ES-I3 (cell line): ENCODE results near the gene BTG2.

Experiments used
- H3K36me3 ChIP-seq: 2 replicates; pipeline ENCODE4 v1.6.1; 2013; ENCODE audit warnings: mild to moderate bottlenecking, low read length, control low read depth, moderate library complexity; ENCODE audit not compliant: insufficient read depth
- H3K4me1 ChIP-seq: 2 replicates; pipeline ENCODE4 v1.6.1; 2013; ENCODE audit warnings: mild to moderate bottlenecking, control low read depth, low read length; ENCODE audit not compliant: insufficient read depth
- H3K9ac ChIP-seq: 2 replicates; pipeline ENCODE4 v1.6.1; 2013; ENCODE audit warnings: low read depth, mild to moderate bottlenecking, low read length, moderate library complexity
- H3K9me3 ChIP-seq: 2 replicates; pipeline ENCODE4 v1.6.1; 2013; ENCODE audit warnings: mild to moderate bottlenecking, low read length, moderate library complexity; ENCODE audit not compliant: control insufficient read depth, insufficient read depth

BTG2 gene

DNA sequence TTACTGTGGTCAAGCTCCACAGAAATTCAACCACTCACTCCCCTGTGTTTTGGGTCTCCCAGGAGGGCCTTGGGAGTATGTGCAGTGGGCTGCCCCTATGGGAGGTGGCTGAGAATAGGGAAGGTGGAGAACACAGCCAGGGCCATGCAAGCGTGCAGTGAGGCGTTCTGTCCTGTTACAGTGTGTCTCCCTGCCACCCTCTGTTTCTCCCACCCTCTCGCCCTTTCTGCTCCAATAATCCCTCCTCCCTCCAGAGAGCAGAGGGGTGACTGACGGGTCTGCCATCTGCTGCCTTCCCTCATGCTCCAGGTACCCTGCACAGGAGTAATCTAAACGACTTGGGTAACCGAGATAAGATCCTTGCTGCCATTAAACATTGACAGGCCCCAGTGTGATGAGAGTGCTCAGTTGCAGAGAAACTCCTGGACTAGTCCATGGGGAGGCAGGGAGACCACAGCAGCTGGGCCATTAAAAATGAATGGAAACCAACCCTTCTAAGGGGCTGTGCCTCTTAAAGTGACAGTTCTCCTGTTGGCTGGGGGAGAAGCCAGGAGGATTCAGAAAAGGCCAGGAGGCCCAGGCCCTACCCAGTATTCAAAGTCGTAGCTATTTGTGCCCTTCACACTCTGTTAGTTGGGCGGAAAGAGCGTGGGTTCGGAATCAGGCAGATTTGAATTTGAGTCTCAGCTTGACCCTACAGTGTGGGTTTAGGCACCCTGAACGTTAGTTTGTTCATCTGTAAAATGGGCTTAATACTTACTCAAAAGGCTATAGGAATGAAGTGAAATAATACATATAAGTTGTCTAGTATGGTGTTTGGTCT is 22.4 kb upstream of the BTG2 start:
- peaks cover 24% of the 10 kb centered on the region; the same call in 1 of the 2 replicates for H3K4me1 ChIP-seq
- H3K36me3 ChIP-seq, result no peaks in the 10 kb centered on the region
- no peaks in the 10 kb centered on the region for H3K9me3 ChIP-seq
- H3K9ac ChIP-seq, result no peak overlapping the region

DNA sequence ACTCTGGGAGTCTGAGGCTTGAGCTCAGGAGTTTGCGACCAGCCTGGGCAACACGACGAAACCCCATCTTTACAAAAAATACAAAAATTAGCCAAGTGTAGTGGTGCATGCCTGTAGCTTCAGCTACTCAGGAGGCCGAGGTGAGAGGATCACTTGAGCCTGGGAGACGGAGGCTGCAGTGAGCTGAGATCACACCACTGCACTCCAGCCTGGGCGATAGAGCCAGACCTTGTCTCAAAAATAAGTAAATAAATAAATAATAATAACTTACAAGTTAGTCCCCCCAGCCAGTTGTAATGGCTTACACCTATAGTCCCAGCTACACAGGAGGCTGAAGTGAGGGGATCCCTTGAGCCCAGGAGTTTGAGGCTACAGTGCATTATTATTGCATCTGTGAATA is 21.7 kb upstream of the BTG2 start:
- Histone ChIP-seq H3K4me1 (peaks cover 23% of the 10 kb centered on the region; the same call in 1 of the 2 replicates), H3K9ac (no peak overlapping the region)

DNA sequence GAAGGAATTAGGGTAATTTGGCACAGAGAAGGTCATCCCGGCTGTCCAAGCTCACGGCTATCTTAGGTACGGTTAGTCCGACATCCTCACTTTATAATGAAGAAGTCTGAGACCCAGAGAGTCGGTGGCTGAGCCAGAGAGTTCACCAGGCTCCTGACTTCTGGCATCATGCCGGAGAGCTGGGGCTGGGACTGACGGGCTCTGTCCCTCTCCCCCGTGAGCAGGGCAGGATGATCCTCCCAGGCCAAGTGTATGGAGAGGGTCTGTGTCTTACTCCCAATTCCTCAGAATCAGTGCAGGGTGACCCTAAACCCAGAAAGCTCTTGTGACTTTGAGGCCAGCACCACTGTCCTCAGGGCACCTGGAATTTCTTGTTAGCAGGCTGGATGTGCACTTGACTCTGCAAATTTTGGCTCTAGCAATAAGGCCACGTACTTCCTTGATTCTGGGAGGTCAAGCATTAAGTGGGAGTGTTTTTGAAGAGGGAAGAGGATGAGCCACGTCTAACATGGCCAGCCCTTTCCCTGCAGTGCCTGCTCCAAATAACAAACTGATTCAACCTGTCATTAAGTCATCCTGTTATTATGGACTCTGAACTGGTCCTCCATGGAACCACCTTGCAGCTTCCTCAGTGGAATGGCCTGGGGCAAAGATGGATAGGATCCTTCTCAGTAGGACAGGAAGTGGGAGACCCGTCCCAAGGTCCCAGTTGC is 20.8 kb upstream of the BTG2 start:
- H3K9ac ChIP-seq, result no peak overlapping the region
- peaks cover 24% of the 10 kb centered on the region for H3K4me1 ChIP-seq
- H3K36me3 ChIP-seq, result no peaks in the 10 kb centered on the region
- no peaks in the 10 kb centered on the region for H3K9me3 ChIP-seq

More for the DNA sequence above, 21.7 kb upstream of the BTG2 start:
- Histone ChIP-seq H3K36me3 (no peaks in the 10 kb centered on the region), H3K9me3 (no peaks in the 10 kb centered on the region)

DNA sequence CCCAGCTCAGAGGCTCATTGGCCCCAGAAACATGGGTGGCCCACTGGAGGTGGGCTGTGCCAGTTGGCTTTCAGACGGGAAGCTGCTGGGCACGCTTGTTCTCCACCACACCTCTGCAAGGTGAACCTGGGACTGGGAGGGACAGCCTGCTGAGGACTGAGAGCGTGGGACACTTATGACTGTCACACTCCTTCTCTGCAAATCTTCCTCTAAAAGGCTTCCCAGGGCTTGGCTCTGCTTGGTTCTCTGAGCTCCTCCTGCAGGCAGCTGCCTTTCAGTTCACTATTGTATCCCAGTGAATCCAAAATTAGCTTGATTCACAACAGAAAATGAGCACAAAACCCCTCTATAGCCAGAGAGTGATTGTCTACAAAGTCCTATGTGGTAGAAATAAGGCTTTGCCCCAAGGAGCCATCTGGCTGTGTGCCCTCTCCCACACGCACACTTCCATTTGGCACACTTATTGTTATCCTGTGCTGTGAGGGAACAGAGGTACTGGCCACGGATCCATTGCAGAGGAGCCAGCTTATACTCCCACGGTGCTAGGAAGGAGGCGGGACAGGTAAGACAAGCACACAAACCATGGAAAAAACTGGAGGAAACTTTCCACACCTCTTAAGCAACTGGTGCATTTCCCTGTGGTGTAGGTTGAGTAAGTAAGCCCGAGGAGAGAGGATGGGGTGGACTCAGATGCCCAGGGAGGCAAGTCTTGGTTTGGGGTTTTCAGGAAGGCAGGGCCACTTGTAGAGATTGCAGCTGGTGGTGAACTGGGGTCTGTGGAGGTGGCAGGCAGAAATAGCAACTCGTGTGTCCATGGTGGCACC is 18.9 kb upstream of the BTG2 start:
- peaks cover 38% of the 10 kb centered on the region for H3K4me1 ChIP-seq
- H3K9ac ChIP-seq, result no peak overlapping the region
- no peaks in the 10 kb centered on the region for H3K36me3 ChIP-seq
- H3K9me3 ChIP-seq, result no peaks in the 10 kb centered on the region

DNA sequence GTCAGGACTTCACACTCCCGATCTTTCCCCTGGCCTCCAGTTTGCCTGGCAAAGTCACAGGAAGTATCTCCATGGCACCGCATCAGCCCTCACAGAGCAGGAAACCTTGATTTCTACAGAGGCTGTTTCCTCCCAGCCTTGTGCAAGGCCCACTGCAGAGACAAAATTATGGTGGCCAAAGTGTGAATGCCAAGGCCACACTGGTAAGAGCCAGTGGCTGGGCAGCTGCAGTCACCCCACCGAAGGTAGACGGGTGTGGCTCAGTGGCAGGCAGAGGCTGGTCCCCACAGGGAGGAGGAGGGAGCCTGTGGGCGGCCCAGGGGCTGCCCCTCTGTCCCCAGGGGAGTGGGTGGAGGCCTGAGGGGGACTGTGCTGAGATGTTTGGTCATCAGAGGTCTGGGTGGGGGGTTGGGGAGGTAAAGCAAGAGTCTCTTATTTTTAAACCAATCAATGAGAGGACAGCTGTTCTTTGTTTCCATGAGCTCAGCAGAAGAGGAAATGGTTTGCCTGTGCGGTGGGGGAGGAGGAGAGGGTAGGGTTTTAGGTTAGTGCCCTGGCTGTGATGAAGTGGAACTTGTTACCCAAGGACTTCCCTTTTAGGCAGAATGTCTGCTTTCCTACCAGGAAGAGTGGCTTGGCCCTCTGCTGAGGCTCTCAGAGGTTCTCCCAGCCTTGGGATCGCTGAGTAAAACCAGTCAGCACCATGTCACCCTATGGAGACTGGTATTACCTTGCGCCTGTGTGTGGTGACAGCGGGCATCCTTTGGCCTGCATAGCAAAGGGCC is 18.0 kb upstream of the BTG2 start:
- peaks cover 40% of the 10 kb centered on the region for H3K4me1 ChIP-seq
- no peak overlapping the region for H3K9ac ChIP-seq
- no peaks in the 10 kb centered on the region for H3K9me3 ChIP-seq
- H3K36me3 ChIP-seq, result no peaks in the 10 kb centered on the region

DNA sequence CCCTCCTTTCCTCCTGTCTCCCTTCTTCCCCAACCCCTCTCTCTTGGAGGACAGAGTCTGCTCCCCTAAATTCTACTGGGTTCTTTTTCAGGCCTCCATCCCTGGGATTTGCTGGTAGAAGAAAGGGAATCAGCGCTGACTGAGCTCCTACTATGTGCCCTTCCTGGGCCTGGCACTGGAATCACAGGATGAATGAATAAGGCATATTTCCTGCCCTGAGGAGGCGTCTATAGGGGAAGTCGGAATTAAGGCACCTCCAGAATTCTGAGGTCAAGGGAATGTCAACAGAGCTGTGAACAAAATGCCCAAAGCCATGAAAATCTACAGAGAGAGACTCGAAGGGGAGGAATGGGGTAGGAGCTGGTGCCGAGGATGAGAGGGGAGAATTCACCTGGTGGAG is 17.4 kb upstream of the BTG2 start:
- H3K36me3 ChIP-seq, result no peaks in the 10 kb centered on the region
- peaks cover 40% of the 10 kb centered on the region for H3K4me1 ChIP-seq
- no peak overlapping the region for H3K9ac ChIP-seq
- no peaks in the 10 kb centered on the region for H3K9me3 ChIP-seq

DNA sequence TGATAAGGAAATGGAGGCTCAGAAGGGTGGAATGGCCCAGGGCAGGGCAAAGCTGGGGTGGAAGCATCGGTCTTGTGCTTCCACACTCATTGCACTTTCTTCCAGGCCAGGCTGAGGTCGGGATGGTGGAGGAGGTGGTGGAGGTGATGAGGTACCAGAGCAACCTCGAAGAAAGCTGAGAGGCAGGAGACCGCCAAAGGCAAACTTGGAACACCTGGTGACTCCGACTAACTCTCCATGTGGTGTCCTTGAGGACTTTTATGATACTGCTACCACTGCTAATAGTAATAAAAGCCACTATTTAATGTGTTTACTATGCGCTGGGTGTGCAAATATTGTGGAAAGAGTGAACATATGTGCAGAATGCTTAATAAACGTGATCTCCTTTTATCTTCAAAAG is 16.9 kb upstream of the BTG2 start:
- peaks cover 40% of the 10 kb centered on the region for H3K4me1 ChIP-seq
- H3K36me3 ChIP-seq, result no peaks in the 10 kb centered on the region
- no peaks in the 10 kb centered on the region for H3K9me3 ChIP-seq
- no peak overlapping the region for H3K9ac ChIP-seq

DNA sequence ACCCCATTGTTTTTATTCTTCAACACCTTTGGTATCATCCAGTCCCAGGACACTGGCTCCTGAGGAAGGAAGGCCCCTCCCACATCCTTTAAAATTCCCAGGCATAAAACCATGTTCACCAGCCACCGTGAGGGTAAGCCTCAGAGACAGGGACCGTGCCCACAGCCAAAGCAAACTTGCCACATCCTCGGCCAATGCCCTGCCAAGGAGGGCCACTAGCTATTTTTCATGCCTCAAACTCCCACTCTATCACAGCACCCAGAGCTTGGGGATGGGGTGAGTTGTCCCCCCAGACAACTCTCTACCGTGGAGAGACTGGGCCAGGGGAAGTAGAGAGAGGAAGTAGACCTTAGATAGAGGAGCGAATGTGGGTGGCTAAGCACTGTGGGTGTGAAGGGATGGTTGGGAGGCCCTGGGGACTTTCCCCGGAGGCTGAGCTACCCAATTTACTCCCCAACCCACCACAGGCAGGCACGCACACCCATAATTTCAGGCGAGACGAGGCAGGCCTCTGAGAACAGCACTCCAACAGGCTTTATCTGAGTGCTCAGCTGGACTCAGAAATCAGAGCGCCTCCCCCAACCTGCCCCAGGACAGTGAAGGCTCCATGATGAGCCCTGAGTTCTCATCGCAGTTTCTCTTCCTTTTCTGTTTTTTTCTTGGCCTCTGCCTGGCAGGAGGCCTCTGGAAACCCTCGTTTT is 15.9 kb upstream of the BTG2 start:
- Histone ChIP-seq H3K9ac (no peak overlapping the region), H3K36me3 (no peaks in the 10 kb centered on the region), H3K9me3 (no peaks in the 10 kb centered on the region), H3K4me1 (peaks cover 40% of the 10 kb centered on the region)

DNA sequence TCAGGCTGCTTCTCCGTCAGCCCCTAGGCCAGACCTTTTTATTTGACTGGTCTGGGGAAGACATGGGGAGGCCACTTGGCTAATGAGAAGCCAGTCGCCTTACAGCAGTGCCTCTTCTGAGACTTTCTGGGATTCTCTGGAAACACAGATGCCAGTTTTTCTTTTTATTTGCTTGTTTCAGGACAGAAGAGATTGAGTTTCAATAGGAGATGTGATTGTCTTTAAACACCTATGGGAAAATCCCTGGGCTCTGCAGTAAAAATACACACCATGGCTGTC is 15.4 kb upstream of the BTG2 start:
- Histone ChIP-seq H3K36me3 (no peaks in the 10 kb centered on the region), H3K9ac (peak overlapping the region; percentile 34; the same call in 1 of the 2 replicates), H3K9me3 (no peaks in the 10 kb centered on the region), H3K4me1 (peaks cover 40% of the 10 kb centered on the region)

DNA sequence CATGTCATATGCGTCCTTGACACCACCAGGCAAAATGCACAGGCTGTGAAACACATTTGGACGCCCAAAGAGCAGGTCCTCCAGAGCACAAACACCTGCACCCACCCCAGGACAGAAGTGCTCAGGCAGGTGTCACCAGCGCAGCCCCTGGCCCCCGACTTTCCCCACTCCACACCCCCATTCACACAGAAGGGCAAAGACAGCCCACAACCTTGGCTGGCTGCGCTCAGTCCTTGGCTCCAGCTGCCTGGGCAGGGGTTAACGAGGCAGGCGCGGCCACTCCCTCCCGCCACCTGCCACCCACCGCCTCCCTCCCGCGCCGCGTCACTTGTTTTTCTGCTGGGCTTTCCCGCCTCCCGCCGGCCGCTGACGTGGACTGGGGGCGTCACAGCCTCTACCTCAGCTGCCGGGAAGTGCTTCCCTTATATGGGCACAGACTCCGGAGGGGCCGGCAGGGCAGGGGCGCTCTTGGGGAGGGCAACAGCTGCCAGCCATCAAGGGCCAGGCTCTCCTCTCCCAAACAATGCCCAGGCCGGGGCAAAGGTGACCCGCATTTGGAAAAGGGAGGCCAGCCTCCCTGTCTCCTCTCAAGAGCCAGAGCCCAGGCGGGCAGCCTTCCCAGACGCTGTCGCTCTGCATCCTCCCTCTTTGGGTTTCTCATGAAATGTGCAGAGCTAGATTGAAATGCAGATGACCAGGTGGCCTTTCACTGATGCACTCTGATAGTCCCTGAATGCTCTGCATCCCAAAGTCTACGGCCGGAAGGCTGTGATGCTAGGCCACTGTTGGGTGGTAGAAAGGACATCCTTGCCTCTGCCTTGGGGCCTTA is 14.8 kb upstream of the BTG2 start:
- no peaks in the 10 kb centered on the region for H3K36me3 ChIP-seq
- no peaks in the 10 kb centered on the region for H3K9me3 ChIP-seq
- H3K9ac ChIP-seq, result peak overlapping the region; percentile 42; the same call in 1 of the 2 replicates
- H3K4me1 ChIP-seq, result peaks cover 40% of the 10 kb centered on the region

DNA sequence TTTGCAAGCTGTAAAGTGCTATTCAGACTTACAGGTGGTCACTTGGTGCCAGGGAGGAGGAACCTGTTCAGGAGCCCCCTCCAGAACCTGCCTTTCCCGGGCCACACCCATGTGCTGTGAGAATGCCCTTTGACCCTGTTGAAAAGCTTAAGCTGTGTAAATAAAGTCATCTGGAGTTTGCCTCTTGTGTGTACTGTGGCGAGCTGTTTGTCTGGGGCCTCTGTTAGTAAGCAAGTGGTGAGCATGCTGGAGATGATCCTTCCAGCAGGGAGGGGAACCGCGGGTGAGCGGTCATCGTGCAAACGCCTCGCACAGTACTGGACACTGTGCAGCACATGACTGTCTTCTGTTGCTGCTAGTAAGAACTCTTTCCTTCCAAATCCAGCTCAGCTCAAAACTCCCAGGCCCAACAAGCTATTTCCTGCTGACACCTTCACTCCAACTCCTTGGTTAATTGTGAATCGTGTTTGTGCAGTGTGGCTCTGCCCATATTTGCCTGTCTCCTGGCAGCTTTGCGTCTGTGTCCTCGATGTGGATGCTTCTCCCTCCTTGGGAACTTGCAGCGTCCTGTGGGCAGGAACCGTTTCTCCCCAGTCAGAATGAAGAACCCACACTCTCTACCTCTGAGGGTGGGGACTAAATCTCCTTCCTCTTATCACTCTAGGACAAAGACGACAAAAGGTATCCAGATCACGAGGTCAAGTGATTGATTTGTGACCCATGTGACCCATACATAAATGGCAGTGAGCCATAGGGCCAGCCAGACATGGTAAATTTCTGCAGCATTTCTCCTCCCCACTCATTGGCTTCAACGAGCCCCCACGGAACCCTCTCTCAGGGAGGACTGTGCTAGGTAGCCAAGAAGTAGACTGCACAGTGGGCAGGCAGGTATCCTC is 13.9 kb upstream of the BTG2 start:
- no peaks in the 10 kb centered on the region for H3K36me3 ChIP-seq
- peaks cover 39% of the 10 kb centered on the region for H3K4me1 ChIP-seq
- no peaks in the 10 kb centered on the region for H3K9me3 ChIP-seq
- peak overlapping the region; percentile 42; the same call in 1 of the 2 replicates for H3K9ac ChIP-seq

DNA sequence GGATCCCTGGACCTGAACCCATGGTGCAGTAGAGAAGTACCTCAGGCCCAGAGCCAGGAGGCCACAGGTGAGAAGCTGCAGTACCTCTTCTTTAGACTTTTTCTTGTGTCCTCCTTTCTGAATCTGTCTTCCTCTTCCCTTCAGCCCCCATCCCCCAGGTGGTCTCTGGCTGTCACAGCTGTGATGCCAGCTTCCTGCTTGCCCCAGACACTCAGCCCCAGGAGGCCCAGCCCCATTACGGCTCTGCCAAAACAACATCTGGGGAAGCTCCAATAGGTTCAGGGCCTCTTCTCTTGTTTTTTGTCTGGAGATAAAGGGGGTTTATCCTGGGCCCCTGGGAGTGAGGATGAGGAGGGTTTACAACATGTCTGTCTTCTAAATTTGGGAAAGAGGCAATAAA is 9.5 kb upstream of the BTG2 start:
- no peak overlapping the region for H3K9ac ChIP-seq
- H3K36me3 ChIP-seq, result no peaks in the 10 kb centered on the region
- H3K9me3 ChIP-seq, result no peaks in the 10 kb centered on the region
- H3K4me1 ChIP-seq, result peaks cover 8% of the 10 kb centered on the region
